Stimulated activated CD8-positive, alpha-beta memory T cell treated with anti-CD3 and anti-CD28 coated beads, Interleukin-2, amount 100 ng/mL, for 1 hour (primary cell): ENCODE measurements around the gene TTC32.
A peak's percentile ranks its signal among the peaks of the same experiment; 100 is the strongest.

ENCODE experiments used
- DNase-seq, 2 donors: peaks; one replicate each; pipeline ENCODE4 v3.0.0-alpha.2; 2020; ENCODE audit warnings: low read depth in 2 of 2

Gene TTC32

DNA sequence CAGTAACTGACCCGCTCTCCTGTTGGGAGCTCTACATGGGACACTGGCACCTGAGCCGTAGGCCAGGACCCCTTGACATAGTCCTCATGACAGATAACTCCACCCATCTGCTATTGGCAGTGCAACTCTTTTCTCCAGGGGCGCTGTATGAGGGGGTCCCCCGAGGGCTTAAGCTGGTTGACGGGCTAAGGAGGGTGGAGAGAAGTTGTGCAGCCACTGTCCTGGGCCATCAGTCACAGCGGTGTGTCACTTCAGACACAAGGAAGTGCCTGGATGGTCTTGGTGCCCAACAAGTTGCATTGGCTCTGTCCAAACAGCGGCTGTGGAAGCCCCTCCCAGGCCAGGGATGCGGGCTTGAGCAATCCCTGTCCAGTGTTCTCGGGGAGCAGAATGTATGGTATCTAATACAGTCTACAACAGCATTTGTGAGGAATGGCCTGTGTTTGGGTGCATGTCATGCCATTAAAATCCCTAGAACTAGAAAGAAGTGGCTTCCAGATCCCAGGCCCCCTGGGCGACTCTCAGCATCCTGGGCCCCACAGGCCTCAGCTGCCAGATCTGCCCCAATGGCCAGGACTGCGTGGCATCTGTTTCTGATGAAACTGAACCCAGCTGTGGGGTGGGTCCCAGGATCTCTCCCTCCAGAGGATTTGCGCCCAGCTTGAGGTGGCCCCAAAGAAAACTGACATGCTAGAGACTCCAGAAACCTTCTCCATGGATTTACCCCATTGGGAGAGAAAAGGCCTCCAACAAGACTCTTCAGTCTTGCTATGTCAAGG, 23.3 kb downstream of the TTC32 start:
- no peak for DNase-seq

- DNase-seq: no peak
These were observed 25.0 kb downstream of the TTC32 start for GRCh38 chr2:19876751-19877150.

DNA sequence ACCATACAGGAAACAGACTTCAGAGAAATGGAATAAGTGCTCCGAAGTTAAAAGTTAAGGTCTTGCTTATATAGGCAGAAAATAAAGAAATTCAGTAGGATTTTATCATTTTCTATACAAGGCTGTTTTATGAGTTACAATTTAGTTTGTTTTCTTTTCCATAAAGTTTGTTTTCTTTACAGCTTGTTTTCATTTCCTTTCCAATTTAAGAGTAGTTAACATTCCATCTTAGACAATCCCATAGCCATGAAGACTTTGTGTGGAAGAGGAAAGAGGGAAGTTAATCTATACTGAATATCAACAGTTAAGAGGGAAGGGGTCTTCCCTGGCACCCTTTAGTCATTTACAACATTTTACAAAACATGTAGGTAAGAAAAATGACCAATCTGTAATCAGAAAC, 26.5 kb downstream of the TTC32 start:
- no peak for DNase-seq

DNA sequence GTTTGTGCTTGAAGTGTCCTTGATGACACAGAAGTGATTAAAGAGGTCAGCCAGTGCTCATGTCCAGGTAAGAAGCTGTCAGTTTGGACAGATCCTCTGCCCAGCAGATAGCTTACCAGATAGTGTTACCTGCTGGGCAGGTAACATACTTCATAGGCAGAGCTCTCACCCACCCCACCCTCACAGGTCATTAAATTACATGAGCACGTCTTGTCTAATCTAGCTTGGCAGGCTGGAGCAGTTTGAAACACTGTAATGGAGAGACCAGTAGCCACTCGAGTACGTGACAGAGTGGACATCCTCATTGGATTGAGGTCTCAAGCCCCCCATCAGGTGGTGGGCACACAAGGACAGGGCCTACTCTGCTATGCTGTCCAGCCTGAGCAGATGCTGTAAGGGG, 27.1 kb downstream of the TTC32 start:
- DNase-seq: no peak

- DNase-seq: no peak
These were observed 28.8 kb downstream of the TTC32 start for GRCh38 chr2:19873014-19873413.

GRCh38 chr2:19872302-19872701, 29.5 kb downstream of the TTC32 start:
- DNase-seq: no peak

- no peak for DNase-seq
These were observed 29.9 kb downstream of the TTC32 start for GRCh38 chr2:19871836-19872235.

- no peak for DNase-seq
These were observed 31.0 kb downstream of the TTC32 start for GRCh38 chr2:19870792-19871191.

DNA sequence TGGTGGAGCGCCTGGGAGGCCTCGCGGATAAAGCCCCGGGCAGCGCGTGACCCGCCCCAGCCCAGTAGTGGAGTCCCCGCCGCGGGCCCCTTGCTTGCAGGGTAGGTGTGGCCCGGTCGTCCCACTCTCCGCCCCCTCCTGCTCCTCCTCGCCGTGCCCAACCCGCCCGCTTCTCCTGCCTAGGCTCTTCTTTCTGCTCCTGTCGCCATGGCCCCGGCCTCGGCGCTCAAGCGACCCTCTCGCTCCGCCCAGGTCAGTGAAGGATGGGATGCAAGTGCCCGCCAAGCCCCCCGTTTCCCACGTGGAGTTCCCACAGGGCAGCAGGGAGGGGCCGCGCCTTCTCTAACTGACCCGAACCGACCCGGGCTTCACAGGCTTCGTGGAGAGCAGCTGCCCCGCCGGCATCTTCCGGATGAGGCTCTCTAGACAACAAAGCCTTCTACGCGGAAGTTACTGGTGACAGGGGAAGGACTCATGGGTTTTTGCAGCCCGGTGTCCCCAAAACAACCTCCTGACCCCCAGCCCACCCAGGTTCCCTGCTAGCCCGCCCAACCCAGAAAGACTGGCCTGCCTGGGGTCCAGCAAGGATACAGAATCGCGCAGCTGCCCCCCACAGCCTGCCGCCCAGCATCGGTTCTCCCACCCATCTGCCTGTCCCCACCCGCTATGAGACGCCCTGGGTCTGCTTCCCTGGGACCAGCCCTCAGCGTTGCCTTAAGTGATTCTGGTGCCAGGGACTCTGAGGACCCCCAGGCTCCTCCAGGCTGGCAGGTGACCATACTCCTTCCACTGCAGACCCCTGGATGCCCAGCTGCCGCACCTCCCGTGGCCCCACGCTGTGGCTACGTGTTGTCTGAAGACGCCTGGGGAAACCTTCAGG, 32.8 kb downstream of the TTC32 start:
- DNase-seq: peak; percentile 27 to 46

- DNase-seq: no peak
These were observed 33.6 kb downstream of the TTC32 start for GRCh38 chr2:19868224-19868623.

- no peak for DNase-seq
These were observed 35.0 kb downstream of the TTC32 start for GRCh38 chr2:19866771-19867170.

DNA sequence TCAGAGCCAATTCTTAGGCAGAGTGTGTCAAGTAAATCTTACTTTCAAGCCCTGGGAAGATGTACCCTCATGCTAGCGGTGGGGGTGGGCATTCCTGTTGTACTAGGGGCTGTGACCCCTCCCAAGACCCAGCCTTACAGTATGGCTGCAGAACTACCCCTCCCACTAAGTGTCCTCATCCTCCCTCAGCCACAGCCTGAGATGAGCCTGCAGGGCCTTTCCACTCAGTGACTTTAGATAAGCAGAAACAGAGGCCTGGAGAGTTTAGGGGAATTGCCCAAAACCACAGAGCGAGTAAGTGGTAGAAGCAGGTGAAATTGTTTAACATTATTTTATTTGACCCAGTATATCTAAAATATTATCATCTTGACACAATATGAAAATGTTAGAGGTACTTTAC, 36.6 kb downstream of the TTC32 start:
- DNase-seq: no peak

GRCh38 chr2:19864381-19864780, 37.4 kb downstream of the TTC32 start:
- DNase-seq: no peak

- DNase-seq: peak; percentile 47 to 51
These were observed 38.3 kb downstream of the TTC32 start for GRCh38 chr2:19863303-19864041.

DNA sequence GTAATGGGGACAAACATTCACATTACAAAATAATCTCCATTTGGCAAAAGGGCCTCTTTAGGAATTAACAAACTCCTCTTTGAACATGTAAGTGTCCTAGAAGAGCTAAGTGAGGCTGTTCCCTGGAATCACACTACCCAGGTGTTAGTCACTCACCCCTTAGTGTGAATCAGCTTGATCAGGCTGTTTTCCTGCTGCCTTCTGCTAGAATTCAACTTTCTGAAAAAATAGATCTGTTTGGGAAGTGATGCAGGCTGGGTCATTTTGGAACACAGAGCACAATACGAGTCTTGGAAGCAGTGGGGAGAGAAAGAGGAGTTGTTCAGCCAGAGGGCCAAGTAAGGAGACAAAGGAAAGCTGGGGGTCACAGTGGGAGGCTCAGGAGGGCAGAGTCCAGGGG, 40.0 kb downstream of the TTC32 start:
- no peak for DNase-seq

GRCh38 chr2:19860022-19860421, 41.8 kb downstream of the TTC32 start:
- no peak for DNase-seq

- no peak for DNase-seq
These were observed 42.2 kb downstream of the TTC32 start for GRCh38 chr2:19859565-19859964.

- DNase-seq: no peak
These were observed 44.0 kb downstream of the TTC32 start for GRCh38 chr2:19857806-19858205.

DNA sequence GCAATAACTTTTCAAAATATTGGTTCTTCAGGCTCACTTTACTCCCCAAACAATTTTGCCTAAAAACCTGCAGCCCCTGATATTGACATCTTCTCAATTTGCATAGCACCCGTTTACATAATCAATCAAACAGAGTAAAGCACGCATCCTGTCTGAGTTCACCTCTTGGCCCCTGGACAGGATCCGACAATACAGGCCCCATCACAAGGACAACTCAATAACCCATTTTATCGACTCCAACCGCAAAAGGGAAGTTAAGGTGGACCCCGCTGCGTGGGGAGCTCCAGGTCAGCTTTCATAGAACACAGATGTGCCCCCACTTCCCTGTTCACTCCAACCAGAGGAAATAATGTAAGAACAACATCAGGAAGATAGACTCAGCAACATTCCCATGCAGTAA, 44.7 kb downstream of the TTC32 start:
- DNase-seq: no peak

DNA sequence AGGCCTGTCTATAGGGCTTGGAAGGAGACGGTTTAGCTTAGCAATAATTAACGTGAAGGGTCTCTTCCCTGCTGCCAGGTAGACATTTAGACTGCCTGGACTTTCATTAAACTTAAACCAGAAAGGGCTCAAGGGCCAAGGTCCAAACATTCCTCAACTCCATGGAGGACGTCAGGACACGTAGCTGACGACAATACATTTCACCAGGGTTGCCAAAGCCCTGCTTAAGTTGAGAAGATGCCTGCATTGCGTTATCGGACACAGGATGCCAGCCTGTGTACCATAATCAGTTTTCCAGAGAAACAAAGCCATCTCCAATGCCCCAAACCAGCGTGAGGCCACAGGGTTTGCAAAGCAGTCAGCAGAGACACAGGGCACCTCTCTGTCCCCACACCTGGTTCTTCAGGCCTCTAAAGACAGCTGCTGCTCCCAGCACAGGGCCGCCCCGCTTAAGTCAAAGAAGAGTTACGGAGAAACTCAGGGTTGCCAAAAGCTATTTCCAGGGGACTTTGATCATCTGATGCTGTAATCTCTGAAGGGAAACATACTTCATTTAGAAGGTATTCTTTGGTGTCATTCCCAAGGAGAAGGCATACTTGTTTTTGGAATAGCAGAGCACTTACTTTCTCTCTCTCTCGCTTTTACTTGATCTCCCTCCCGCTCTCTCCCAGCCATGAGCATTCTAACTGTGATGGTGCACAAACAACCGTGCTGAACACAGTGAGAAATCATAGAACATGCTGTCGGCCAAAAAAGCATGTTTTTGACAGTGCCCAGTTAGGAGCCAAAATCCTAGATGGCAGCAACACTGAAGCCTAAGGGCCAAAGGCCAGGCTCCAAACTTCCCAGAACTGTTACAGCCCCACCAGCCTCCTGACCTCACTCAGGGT, 46.0 kb downstream of the TTC32 start:
- no peak for DNase-seq
